ENCODE measurements around the gene PIK3C2B. TPM values are rescaled to one million over a fixed set of nuclear protein-coding genes. Genes with fewer than 3 reads are reported as not detected.

PIK3C2B gene
- total and polyA plus RNA-seq, 2 of the 8 experiments (the other 6 are each of a cell fraction or from before 2014, with no cell fraction given): 20.4 to 36.7 TPM

DNA sequence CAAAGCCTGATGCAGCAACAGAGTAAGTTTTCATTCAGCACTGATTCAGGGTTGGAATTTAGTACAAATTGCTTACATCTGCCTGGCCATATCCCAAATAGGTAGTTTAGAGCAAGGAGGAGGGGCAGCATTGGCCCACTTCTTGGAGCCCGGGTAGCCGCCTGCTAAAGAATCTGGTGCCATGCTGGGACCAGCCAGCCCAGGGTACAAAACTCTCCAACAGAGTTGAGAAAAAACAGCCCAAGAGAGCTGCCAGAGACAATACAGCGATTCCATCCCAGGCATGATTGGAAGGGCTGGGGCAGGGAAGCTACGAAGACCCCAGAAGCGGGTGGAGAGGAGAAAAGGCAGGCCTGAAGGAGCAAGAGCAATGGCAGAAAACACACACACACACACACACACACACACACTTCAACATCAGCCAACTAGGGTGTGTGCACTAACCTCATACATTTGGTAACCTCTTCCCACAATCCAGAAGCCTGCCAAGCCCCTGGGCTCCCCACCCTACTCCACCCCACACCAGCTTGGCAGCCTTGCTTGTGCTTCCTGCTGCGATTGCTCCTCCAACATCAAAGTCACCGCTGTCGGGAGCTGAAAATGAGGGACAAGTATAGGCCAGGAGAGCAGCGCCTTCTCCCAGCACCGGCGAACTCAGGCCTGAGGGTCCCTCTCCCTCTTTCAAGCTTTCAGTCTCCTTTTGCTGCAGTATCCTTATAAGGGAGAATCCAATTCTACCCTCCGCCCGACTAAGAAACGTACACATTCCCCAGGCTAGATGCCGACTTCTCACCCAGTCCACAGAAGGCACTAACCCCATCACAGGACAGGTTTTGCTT is 1.2 kb downstream of the PIK3C2B start (continued):
- TF ChIP-seq EZH2 (IDR thresholded peaks at IDR 0.05; ENCODE audit: low read depth, low read length, severe bottlenecking) (no peak), HDAC2 (IDR thresholded peaks at IDR 0.05; ENCODE audit: borderline replicate concordance in 1 of 2, low read depth in 2 of 2, low read length in 2 of 2) (no peak), CBX8 (IDR thresholded peaks at IDR 0.05; ENCODE audit: borderline replicate concordance, low read depth, low read length) (no peak), CTBP2 (IDR thresholded peaks at IDR 0.05; ENCODE audit: borderline replicate concordance, insufficient read depth, insufficient read length, low read length) (no peak), CHD2 (IDR thresholded peaks at IDR 0.05; ENCODE audit: low read length) (no peak), SP1 (IDR thresholded peaks at IDR 0.05; ENCODE audit: low read depth, low read length) (no peak), GABPA (IDR thresholded peaks at IDR 0.05; ENCODE audit: borderline replicate concordance, insufficient read depth, low read length) (no peak), ASH2L (IDR thresholded peaks at IDR 0.05; ENCODE audit: low read length) (no peak), SRF (IDR thresholded peaks at IDR 0.05; ENCODE audit: low read depth, low read length) (no peak), CBX5 (IDR thresholded peaks at IDR 0.05; ENCODE audit: low read depth, low read length) (no peak)
- TF ChIP-seq, protein P1, sequence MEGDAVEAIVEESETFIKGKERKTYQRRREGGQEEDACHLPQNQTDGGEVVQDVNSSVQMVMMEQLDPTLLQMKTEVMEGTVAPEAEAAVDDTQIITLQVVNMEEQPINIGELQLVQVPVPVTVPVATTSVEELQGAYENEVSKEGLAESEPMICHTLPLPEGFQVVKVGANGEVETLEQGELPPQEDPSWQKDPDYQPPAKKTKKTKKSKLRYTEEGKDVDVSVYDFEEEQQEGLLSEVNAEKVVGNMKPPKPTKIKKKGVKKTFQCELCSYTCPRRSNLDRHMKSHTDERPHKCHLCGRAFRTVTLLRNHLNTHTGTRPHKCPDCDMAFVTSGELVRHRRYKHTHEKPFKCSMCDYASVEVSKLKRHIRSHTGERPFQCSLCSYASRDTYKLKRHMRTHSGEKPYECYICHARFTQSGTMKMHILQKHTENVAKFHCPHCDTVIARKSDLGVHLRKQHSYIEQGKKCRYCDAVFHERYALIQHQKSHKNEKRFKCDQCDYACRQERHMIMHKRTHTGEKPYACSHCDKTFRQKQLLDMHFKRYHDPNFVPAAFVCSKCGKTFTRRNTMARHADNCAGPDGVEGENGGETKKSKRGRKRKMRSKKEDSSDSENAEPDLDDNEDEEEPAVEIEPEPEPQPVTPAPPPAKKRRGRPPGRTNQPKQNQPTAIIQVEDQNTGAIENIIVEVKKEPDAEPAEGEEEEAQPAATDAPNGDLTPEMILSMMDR (IDR thresholded peaks at IDR 0.05; ENCODE audit: control extremely low read depth in 1 of 3, insufficient read depth in 1 of 3, low read depth in 1 of 3, low read length in 3 of 3): no peak
